Hepatocyte (in vitro differentiated cells): ENCODE results near the gene KDM3A. TPM values are rescaled to one million over a fixed set of nuclear protein-coding genes. Genes with fewer than 3 reads are reported as not detected.

Experiments used
- DNase-seq: peaks from one replicate; pipeline ENCODE4 v3.0.0-alpha.2; 2016; ENCODE audit warnings: low spot score
- H2AFZ ChIP-seq: fragments of 200-600 bp; sonication (generic); 2 replicates; pipeline ENCODE4 v1.6.0; 2016; ENCODE audit warnings: antibody characterized with exemption, mild to moderate bottlenecking
- H3K27ac ChIP-seq: fragments of 200-600 bp; sonication (generic); 2 replicates; pipeline ENCODE4 v1.5.1; 2016; ENCODE audit warnings: mild to moderate bottlenecking
- H3K27me3 ChIP-seq: fragments of 200-600 bp; sonication (generic); 2 replicates; pipeline ENCODE4 v1.6.1; 2016
- H3K36me3 ChIP-seq: fragments of 200-600 bp; sonication (generic); replicated peaks from 2 replicates; pipeline ENCODE4 v1.5.1; 2016; ENCODE audit warnings: low read depth; ENCODE audit not compliant: insufficient read depth
- H3K4me1 ChIP-seq: fragments of 200-600 bp; sonication (generic); 2 replicates; pipeline ENCODE4 v1.5.1; 2016; ENCODE audit warnings: mild to moderate bottlenecking, moderate library complexity; ENCODE audit not compliant: insufficient read depth
- H3K4me2 ChIP-seq: fragments of 200-600 bp; sonication (generic); 2 replicates; pipeline ENCODE4 v1.6.0; 2016
- H3K4me3 ChIP-seq: fragments of 200-600 bp; sonication (generic); 2 replicates; pipeline ENCODE4 v1.5.1; 2016; ENCODE audit warnings: mild to moderate bottlenecking
- H3K79me2 ChIP-seq: fragments of 200-600 bp; sonication (generic); 2 replicates; pipeline ENCODE4 v1.6.0; 2017; ENCODE audit warnings: mild to moderate bottlenecking
- H3K9me2 ChIP-seq: fragments of 200-600 bp; sonication (generic); replicated peaks from 2 replicates; pipeline ENCODE4 v1.6.0; 2017; ENCODE audit warnings: mild to moderate bottlenecking; ENCODE audit not compliant: insufficient read depth
- H3K9me3 ChIP-seq: fragments of 200-600 bp; sonication (generic); 2 replicates; pipeline ENCODE4 v1.5.1; 2016; ENCODE audit warnings: low read depth, mild to moderate bottlenecking
- H4K20me1 ChIP-seq: fragments of 200-600 bp; sonication (generic); 2 replicates; pipeline ENCODE4 v1.6.0; 2016; ENCODE audit warnings: mild to moderate bottlenecking; ENCODE audit not compliant: insufficient read depth, poor library complexity, severe bottlenecking
- EZH2 ChIP-seq: fragments of 200-600 bp; sonication (generic); IDR thresholded peaks from 2 replicates; pipeline ENCODE4 v1.6.1; 2016; ENCODE audit warnings: antibody characterized with exemption, mild to moderate bottlenecking, borderline replicate concordance
- EZH2phosphoT487 ChIP-seq: fragments of 200-600 bp; sonication (generic); IDR thresholded peaks from one replicate; pipeline ENCODE4 v1.6.1; 2018; ENCODE audit warnings: antibody characterized with exemption, mild to moderate bottlenecking, low read depth, moderate library complexity; ENCODE audit not compliant: unreplicated experiment, severe bottlenecking
- WGBS: methylation state at CpG from one replicate; pipeline ENCODE4 v1.1.6; 2016; ENCODE audit warnings: low lambda C conversion rate; ENCODE audit errors: missing lambda C conversion rate; 5-methylcytosine and 5-hydroxymethylcytosine counted together
- polyA plus RNA-seq: library from polyadenylated mRNA; unstranded; fragments of >200 nt; fragmentation: Nextera tagmentation; extraction: Ambion mirVana; gene quantifications from 2 replicates; pipeline ENCODE4 v1.2.1, GENCODE V29; 2016
- total RNA-seq: library from RNA; depleted of rRNA; stranded (reverse); fragments of >200 nt; gene quantifications from 2 replicates; pipeline ENCODE4 v1.2.3, GENCODE V29; 2014
- TF ChIP-seq, protein P1 (sequence below): fragments of 200-600 bp; sonication (generic); IDR thresholded peaks from 2 replicates; pipeline ENCODE4 v1.5.1; 2016; ENCODE audit warnings: antibody characterized with exemption, mild to moderate bottlenecking; ENCODE audit not compliant: poor library complexity

Gene KDM3A
- total and polyA plus RNA-seq, 2 experiments from 2014 or later = 13.8 to 37.5 TPM

GRCh38 chr2:86436328-86436727 lies 4.8 kb upstream of the KDM3A start:
- H3K27me3 ChIP-seq = no peaks in the 10 kb centered on the region
- no peak overlapping the region for H2AFZ ChIP-seq
- H3K27ac ChIP-seq = no peak overlapping the region
- TF ChIP-seq EZH2phosphoT487 = no peak
- no peak for TF ChIP-seq EZH2
- TF ChIP-seq, protein P1, sequence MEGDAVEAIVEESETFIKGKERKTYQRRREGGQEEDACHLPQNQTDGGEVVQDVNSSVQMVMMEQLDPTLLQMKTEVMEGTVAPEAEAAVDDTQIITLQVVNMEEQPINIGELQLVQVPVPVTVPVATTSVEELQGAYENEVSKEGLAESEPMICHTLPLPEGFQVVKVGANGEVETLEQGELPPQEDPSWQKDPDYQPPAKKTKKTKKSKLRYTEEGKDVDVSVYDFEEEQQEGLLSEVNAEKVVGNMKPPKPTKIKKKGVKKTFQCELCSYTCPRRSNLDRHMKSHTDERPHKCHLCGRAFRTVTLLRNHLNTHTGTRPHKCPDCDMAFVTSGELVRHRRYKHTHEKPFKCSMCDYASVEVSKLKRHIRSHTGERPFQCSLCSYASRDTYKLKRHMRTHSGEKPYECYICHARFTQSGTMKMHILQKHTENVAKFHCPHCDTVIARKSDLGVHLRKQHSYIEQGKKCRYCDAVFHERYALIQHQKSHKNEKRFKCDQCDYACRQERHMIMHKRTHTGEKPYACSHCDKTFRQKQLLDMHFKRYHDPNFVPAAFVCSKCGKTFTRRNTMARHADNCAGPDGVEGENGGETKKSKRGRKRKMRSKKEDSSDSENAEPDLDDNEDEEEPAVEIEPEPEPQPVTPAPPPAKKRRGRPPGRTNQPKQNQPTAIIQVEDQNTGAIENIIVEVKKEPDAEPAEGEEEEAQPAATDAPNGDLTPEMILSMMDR = no peak
- H3K9me2 ChIP-seq = no peaks in the 10 kb centered on the region
- no peaks in the 10 kb centered on the region for H3K36me3 ChIP-seq
- DNase-seq = no peak
- no peaks in the 10 kb centered on the region for H3K4me1 ChIP-seq
- H3K79me2 ChIP-seq = no peaks in the 10 kb centered on the region
- peaks cover 11% of the 10 kb centered on the region for H3K9me3 ChIP-seq
- H3K4me2 ChIP-seq = no peak overlapping the region
- H3K4me3 ChIP-seq = no peak overlapping the region
- no peaks in the 10 kb centered on the region for H4K20me1 ChIP-seq

GRCh38 chr2:86439879-86440630 lies 1.1 kb upstream of the KDM3A start:
- Histone ChIP-seq H3K4me2 (peak overlapping the region; percentile 70), H3K4me1 (peaks cover 12% of the 10 kb centered on the region), H3K27ac (peak overlapping the region; percentile 98), H3K4me3 (no peak overlapping the region), H3K9me3 (peaks cover 11% of the 10 kb centered on the region), H3K79me2 (peaks cover 27% of the 10 kb centered on the region), H3K9me2 (no peaks in the 10 kb centered on the region), H2AFZ (peak overlapping the region; percentile 82), H4K20me1 (peaks cover 24% of the 10 kb centered on the region), H3K27me3 (no peaks in the 10 kb centered on the region), H3K36me3 (no peaks in the 10 kb centered on the region)
- 96% methylated on average over 3 of the region's 3 CpGs for WGBS
- DNase-seq = no peak
- TF ChIP-seq EZH2 (no peak), EZH2phosphoT487 (no peak)
- TF ChIP-seq, protein P1 = no peak

DNA sequence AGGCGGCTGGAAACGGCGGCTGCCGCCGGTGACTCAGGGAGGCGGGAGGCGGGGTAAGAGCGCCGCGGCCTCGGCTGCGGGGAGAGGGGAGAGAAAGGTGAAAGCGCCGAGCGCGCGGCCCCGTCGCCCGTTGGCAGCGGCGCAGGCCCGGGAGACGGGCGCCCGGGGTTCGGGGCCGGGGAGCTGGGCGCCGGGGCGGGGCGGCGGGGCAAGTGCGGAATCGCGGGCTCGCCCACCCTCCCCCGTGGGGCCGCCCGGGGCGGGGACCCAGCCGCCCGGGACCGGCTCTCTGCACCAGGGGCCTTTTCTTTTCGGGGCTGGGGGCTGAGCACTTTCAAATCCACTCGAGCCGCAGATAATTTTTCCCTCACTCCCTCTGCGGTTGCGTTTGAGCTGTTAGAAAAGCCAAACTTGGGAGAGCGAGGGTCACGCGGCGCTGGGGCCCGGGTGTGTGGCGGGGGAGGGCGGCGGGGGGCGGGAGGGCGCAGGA lies 266 bp downstream of the KDM3A start:
- DNase-seq = no peak
- peaks cover 11% of the 10 kb centered on the region for H3K9me3 ChIP-seq
- no peaks in the 10 kb centered on the region for H3K36me3 ChIP-seq
- no peaks in the 10 kb centered on the region for H3K27me3 ChIP-seq
- H3K4me2 ChIP-seq = peak overlapping the region; percentile 73
- H3K27ac ChIP-seq = peak overlapping the region; percentile 97
- H3K9me2 ChIP-seq = no peaks in the 10 kb centered on the region
- TF ChIP-seq EZH2phosphoT487 (no peak), EZH2 (no peak)
- TF ChIP-seq, protein P1 = no peak
- peaks cover 12% of the 10 kb centered on the region for H3K4me1 ChIP-seq
- H3K4me3 ChIP-seq = peak overlapping the region; percentile 73
- H4K20me1 ChIP-seq = peaks cover 27% of the 10 kb centered on the region
- 0% methylated on average over 7 of the region's 59 CpGs for WGBS
- H3K79me2 ChIP-seq = peaks cover 41% of the 10 kb centered on the region
- H2AFZ ChIP-seq = no peak overlapping the region
